Activated gamma-delta T cell treated with anti-CD3 and anti-CD28 coated beads, Interleukin-2, amount 50 U/mL, for 16 hours (primary cell): ENCODE measurements around the gene GNAS-AS1.

Source experiments
- DNase-seq: peaks from one replicate; pipeline ENCODE4 v3.0.0-alpha.2; 2020; ENCODE audit warnings: low read depth

GNAS-AS1 gene

DNA sequence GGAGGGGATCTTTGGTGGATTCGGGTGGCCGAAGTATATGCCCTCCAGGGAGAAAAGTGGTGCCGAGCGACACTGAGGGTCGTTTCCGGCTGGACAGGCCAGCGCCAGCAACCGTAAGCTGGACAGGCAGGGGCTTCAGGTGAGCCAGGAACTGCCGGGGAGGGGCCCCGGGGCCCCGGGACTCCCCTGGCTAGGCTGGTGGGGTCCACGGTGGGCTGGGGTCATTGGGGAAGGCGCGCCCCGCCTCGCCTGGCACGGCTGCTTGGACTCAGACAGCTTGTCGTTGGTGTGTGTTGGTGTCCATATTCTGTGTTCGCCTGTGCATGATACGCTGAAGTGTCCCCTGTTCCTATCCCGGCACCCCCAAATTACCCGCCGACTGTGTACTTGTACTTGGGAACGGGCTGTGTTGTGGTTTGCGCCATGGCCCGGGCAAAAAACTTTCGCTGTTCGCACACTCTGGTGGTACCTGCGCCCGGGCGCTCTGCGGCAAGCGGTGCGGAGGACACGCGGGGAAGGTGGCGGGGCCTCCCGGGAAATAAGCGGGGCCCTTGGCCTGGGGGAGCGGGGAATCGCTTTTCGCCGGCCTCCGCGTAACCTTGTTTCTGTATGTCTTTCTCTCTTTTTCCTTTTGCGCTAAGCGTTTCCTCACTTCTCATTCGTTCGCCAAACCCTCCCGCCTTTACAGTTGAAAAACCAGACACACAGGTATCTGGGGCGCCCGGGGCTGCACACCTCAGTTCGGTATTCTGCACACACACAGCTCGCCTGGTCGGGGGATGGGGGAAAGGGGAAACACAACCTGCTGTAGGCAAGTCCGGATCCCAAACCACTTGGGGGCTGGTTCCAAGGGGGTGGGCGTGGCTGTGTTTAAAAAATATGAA, 5.0 kb upstream of the GNAS-AS1 start:
- DNase-seq: no peak

GRCh38 chr20:58854638-58855471, 4.2 kb upstream of the GNAS-AS1 start:
- DNase-seq: no peak

DNA sequence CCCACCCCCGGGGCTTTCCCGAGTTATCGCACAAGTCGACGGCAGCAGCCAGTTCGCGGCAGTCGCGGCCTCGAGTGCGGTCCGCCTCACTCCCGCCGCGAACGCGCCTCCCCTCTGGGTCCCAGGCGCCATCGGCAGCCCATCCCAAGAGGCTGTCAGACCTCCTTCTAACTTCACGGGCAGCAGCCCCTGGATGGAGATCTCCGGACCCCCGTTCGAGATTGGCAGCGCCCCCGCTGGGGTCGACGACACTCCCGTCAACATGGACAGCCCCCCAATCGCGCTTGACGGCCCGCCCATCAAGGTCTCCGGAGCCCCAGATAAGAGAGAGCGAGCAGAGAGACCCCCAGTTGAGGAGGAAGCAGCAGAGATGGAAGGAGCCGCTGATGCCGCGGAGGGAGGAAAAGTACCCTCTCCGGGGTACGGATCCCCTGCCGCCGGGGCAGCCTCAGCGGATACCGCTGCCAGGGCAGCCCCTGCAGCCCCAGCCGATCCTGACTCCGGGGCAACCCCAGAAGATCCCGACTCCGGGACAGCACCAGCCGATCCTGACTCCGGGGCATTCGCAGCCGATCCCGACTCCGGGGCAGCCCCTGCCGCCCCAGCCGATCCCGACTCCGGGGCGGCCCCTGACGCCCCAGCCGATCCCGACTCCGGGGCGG, 3.4 kb upstream of the GNAS-AS1 start:
- no peak for DNase-seq

GRCh38 chr20:58853466-58853865, 2.8 kb upstream of the GNAS-AS1 start:
- DNase-seq: no peak

GRCh38 chr20:58852543-58853271, 2.0 kb upstream of the GNAS-AS1 start, which contains the start of gene GNAS:
TSS of gene GNAS (plus strand) at chr20:58852716.
- DNase-seq: no peak

DNA sequence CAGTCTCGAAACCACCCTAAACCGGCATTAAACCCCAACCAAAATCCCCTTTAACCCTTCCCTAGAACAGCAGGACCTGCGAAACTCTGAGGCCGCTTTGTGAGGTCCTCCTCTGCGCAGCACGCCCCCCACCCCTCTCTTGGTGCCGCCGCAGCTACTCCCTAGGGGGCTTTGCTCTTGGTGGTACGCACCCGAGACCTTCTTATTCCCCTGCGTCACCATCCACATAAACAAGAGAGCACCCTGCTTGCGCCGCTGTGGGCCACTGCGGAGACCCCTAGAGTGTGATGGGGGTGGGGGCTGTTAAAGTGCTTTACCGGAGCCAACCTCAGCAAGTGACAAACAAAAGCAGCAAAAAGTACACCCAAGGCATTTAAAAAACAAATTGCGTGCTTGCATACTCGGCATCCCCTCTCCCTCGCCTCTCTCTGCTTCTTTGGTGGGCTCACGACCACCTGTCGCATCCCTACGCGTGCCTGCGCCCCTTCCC, 1.3 kb upstream of the GNAS-AS1 start:
- DNase-seq: no peak

DNA sequence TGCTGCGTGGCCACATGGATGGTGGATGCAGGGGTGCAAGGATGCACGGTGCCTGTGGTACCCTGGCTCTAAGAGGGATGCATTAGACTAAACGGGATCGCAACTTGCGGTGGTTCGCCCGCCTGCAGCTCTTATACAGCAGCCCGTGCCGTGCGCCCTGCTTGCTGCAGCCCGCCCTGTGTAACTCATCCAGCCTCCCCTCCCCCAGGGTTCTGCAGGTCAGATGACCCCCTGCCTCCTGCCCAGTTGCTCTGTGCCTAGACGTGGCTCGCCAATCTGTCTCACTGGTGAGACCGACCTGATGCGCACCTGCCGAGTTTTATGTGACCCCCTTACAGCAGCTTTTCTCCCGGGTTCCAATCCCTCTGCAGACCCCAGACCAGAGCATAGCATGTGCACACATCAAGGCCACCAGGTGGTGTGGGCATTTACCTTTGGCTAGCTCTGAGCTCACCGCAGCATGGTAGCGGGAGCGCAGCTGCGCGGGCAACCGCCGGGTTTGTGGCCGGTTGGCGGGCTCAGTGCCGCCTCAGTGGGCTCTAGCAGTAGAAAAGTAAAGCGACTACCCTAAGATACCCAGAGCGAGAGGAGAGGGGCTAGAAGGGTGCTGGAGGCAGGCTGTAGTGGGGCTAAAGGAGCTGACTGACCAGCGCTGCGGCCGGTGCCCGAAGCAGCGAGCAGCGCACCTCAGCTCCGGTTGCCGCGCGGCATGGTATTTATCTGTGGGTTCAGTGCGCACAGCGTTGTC, 693 bp upstream of the GNAS-AS1 start:
- no peak for DNase-seq

DNA sequence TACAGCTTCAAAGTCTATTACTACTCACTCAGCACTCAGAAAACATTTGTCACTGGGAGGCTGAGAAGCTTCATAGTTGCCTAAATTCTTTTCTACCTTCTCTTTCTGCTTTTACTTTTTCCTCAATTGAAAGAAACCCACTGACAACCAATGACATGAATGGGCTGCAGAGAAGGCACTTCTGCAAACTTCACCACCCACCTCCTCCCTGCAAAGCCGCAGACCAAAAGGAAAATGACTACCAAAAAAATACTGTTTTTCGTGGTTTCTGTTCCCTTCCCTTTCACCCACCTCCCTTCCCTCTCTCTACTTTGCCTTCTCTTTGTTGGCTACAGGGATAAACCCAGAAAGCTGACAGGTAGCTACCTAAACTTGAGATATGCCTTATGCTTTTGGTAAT, 3.2 kb downstream of the GNAS-AS1 start:
- no peak for DNase-seq

DNA sequence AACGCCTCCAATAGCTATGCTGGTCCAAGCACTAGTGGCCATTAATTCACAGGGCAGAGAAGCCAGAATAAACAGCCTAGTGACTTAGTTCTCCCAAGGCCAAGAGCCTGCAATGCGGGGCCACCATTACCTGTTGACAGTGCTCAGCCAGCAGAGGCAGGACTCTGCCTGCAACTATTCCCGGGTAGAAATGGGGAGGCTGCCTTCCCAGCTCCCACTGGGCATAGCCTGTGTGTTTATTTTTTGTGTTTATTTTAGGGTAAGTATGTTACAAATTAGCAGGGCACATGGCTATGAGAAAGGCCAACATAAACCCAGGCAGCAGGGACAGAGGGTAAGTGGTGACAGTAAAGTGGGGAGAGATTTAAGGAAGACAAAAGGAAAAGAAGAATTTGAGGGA, 5.0 kb downstream of the GNAS-AS1 start:
- DNase-seq: no peak

DNA sequence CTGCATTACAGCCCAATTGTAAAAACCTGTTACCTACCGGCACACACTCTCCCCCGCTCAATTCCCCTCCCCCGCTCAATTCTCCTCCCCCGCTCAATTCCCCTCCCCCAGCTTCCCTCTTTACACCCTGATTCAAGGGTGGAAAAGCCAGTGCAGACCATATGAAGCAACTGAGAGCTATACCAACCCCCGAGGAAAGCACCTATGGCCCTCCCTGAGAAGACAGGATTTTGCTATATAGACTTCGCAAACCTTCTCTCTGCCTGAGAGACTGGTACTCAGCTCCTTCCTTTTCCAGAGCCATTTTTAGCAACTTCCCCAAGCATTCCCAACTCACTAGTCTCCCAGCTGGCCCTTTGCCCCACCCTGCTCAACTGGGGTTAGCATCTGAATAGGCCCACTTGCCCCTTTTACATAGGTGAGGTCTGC, 7.6 kb downstream of the GNAS-AS1 start:
- DNase-seq: no peak

DNA sequence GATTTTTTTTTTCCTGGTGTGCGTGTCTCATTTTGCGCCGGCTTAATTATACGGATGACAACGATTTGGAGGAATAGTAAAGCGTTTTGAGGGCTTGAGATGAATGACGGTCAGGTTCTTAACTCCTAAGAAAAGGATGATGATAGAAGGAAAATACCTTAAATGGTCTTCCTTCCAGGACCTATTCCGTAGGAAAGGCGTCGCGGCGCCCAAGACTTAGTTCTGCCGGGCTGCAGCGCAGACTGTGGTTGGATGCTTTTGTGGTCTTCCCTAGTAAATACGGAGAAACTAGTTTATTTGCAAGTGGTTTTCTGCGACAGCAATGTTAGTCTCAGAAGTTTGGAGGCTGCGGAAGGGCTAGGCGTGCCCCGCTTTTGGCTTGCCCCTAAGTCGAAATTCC, 8.4 kb downstream of the GNAS-AS1 start:
- DNase-seq: no peak

GRCh38 chr20:58841539-58842264, 9.0 kb downstream of the GNAS-AS1 start:
- DNase-seq: no peak

DNA sequence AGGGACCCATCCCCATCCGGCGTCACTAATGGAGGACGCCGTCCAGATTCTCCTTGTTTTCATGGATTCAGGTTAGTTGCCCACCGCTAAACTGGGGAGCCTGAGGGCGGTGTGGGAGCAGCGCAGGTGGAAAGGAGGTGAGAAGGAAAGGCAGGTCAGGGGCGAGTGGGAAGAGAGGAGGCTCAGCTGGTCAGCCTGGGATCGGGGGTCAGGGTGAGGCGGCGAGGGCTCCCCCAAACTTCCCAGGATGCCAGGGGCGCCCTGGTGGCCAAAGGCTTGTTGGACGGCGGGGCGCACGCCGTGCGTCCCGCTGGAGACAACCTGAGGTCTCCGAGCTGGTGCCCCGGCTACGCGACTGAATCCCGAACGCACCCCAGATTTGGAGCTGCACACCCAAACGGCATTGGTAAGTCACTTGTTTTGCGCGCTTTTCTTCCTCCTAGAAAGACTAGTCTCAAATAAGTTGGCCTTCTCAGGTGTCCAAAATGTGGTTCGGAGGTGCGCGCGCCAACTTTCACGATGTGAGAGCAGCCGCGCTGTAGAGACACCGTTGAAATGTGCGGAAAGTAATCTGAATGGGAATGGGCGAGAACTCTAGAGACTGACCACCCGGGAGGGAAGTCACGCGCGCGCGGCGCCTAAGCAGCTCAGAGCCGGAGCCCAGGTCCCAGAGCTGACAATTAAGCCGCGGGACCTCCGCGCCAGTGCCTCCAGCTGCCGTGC, 9.7 kb downstream of the GNAS-AS1 start:
- no peak for DNase-seq

- no peak for DNase-seq
Measured at GRCh38 chr20:58839991-58840747, 10.5 kb downstream of the GNAS-AS1 start.

GRCh38 chr20:58839474-58839874, 11.2 kb downstream of the GNAS-AS1 start:
- DNase-seq: no peak

DNA sequence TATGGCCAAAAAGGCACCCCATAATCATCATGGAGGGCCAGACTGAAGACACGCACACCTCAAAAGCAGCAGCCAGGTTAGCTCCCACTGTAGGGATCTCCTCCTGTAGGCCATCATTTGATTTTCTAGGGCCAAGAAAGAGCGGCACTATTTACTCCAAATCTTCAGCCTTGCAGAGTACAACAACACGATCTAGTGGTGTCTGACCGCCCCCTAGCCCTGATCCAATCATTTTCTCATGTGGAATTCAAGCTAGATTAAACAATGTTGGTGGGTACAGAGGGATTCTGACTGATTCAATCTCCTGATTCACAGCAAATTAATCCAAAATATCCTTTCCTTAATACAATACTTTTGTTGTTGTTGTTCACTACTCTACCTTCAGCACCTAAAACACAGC, 12.5 kb downstream of the GNAS-AS1 start:
- no peak for DNase-seq

- no peak for DNase-seq
Measured at GRCh38 chr20:58837717-58838116, 13.0 kb downstream of the GNAS-AS1 start.

DNA sequence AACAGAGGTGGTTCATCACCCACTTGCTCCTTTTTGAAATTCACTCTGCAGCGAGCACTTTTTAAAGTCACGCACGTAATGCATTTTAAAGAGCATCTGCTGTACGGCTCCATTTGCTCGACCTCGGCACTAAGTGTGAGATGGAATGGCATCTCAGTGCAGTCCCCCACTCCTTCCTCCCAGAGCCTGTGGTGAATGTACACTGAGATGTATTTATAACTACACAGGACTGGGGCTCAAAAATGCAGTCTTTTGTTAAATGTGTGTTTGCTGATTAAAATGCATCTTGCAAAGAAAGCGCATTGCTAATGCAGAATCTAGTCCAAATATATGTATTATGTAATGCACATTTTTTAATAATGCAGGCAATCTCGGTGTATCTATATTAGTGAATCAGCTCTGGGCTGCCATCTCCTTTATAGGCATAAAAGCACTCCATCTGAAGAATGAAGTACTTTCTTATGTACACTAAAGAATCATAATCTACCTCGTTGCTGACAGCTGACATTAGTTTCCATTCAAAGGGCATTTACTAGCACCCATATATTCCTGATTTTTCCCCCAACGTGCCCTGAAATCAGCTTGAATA, 14.0 kb downstream of the GNAS-AS1 start:
- no peak for DNase-seq
